Measurements from ENCODE around the gene ATF4.

ATF4 gene

GRCh38 chr22:39502109-39502788 is 18.1 kb upstream of the ATF4 start, which contains the start of gene MIEF1 (continued):
- no peak for TF ChIP-seq ZNF280D (tag by site-specific recombination; IDR thresholded peaks at IDR 0.05)
- no peak for TF ChIP-seq ZNF560 (tag by site-specific recombination; IDR thresholded peaks at IDR 0.05; ENCODE audit: borderline replicate concordance)
- no peak for TF ChIP-seq ZNF18 (tag by site-specific recombination; IDR thresholded peaks at IDR 0.05)
- no peak for TF ChIP-seq ZSCAN16 (tag by site-specific recombination; IDR thresholded peaks at IDR 0.05)
- TF ChIP-seq ZIC2 (tag by site-specific recombination; IDR thresholded peaks at IDR 0.05), result peak; percentile 63
- no peak for TF ChIP-seq ZNF341 (tag by site-specific recombination; IDR thresholded peaks at IDR 0.05; ENCODE audit: low read depth)
- TF ChIP-seq ZNF184 (tag by site-specific recombination; IDR thresholded peaks at IDR 0.05), result no peak
- TF ChIP-seq ZNF148 (tag by site-specific recombination; IDR thresholded peaks at IDR 0.05; ENCODE audit: borderline replicate concordance), result no peak
- no peak for TF ChIP-seq SETDB1 (IDR thresholded peaks at IDR 0.05; ENCODE audit: insufficient read length, low read length)
- TF ChIP-seq ZNF624 (tag by site-specific recombination; IDR thresholded peaks at IDR 0.05), result no peak
- TF ChIP-seq ZBTB1 (tag by site-specific recombination; IDR thresholded peaks at IDR 0.05), result no peak
- no peak for TF ChIP-seq MEIS1 (CRISPR knock-in tag; IDR thresholded peaks at IDR 0.05; ENCODE audit: borderline replicate concordance)
- no peak for TF ChIP-seq ZNF202 (tag by site-specific recombination; IDR thresholded peaks at IDR 0.05; ENCODE audit: borderline replicate concordance)
- TF ChIP-seq SALL2 (tag by site-specific recombination; IDR thresholded peaks at IDR 0.05; ENCODE audit: borderline replicate concordance), result no peak
- TF ChIP-seq ZNF138 (tag by site-specific recombination; IDR thresholded peaks at IDR 0.05; ENCODE audit: borderline replicate concordance), result no peak
- TF ChIP-seq ZNF76 (tag by site-specific recombination; IDR thresholded peaks at IDR 0.05; ENCODE audit: borderline replicate concordance, low read depth), result peak; percentile 95
- 0 out of 2 replicates have a peak, but pooled peaks have one; percentile 70 for TF ChIP-seq ZBTB7A (tag by site-specific recombination; IDR thresholded peaks at IDR 0.05; ENCODE audit: low read depth)
- TF ChIP-seq TCF7L2 (IDR thresholded peaks at IDR 0.05; ENCODE audit: borderline replicate concordance, low read depth, low read length), result no peak
- TF ChIP-seq ZNF514 (tag by site-specific recombination; IDR thresholded peaks at IDR 0.05), result no peak
- TF ChIP-seq ZBTB48 (tag by site-specific recombination; IDR thresholded peaks at IDR 0.05), result peak; percentile 61; the same call in 1 of the 2 replicates
- peak; percentile 12 for TF ChIP-seq CTCF (tag by site-specific recombination; IDR thresholded peaks at IDR 0.05)
- no peak for TF ChIP-seq ZNF621 (tag by site-specific recombination; IDR thresholded peaks at IDR 0.05)
- TF ChIP-seq RBAK (tag by site-specific recombination; IDR thresholded peaks at IDR 0.05), result no peak
- TF ChIP-seq ZNF785 (tag by site-specific recombination; IDR thresholded peaks at IDR 0.05), result no peak
- no peak for TF ChIP-seq PRDM4 (tag by site-specific recombination; IDR thresholded peaks at IDR 0.05)
- no peak for TF ChIP-seq ZNF175 (tag by site-specific recombination; IDR thresholded peaks at IDR 0.05)
- 0 out of 2 replicates have a peak, but pooled peaks have one; percentile 62 for TF ChIP-seq HOXC10 (CRISPR knock-in tag; IDR thresholded peaks at IDR 0.05)
- TF ChIP-seq ZNF488 (tag by site-specific recombination; IDR thresholded peaks at IDR 0.05), result no peak
